HEK293T (cell line): Measurements from ENCODE around the gene LYRM9.
"Not testable (repeated sequence)": the region's sequence is repeated elsewhere in the genome, so short reads cannot be mapped to it uniquely, and the experiment has no call there.

ENCODE experiments used
- CTCF ChIA-PET: fragments of 350-600 bp; formaldehyde crosslinking; extraction: SDS; loops from one replicate; lab custom pipeline; 2021; ENCODE audit warnings: antibody characterized with exemption, inconsistent platforms; lab: Yijun Ruan, JAX
- POLR2A ChIA-PET: fragments of 350-600 bp; formaldehyde crosslinking; extraction: SDS; loops from one replicate; lab custom pipeline; 2020; ENCODE audit warnings: antibody characterized with exemption, inconsistent platforms; lab: Yijun Ruan, JAX
- DNase-seq: peaks from one replicate; pipeline ENCODE4 v3.0.0; 2012; ENCODE audit warnings: mixed read lengths; ENCODE audit errors: extremely low spot score
- ARNT ChIP-seq: fragments of 450-650 bp; IDR thresholded peaks from 2 replicates; pipeline ENCODE4 v1.6.1; 2017; ENCODE audit warnings: mild to moderate bottlenecking
- BHLHE40 ChIP-seq: fragments of 450-650 bp; IDR thresholded peaks from 2 replicates; pipeline ENCODE4 v1.6.1; 2016; ENCODE audit warnings: mild to moderate bottlenecking, moderate library complexity, borderline replicate concordance
- CTBP1 ChIP-seq: fragments of 450-650 bp; IDR thresholded peaks from 2 replicates; pipeline ENCODE4 v1.6.1; 2016; ENCODE audit warnings: borderline replicate concordance
- ELF4 ChIP-seq: fragments of 450-650 bp; IDR thresholded peaks from 2 replicates; pipeline ENCODE4 v1.6.1; 2017; ENCODE audit warnings: antibody characterized with exemption
- FOXA1 ChIP-seq: fragments of 450-650 bp; IDR thresholded peaks from 2 replicates; pipeline ENCODE4 v1.6.1; 2016; ENCODE audit warnings: mild to moderate bottlenecking
- FOXK2 ChIP-seq: fragments of 450-650 bp; IDR thresholded peaks from 2 replicates; pipeline ENCODE4 v1.6.1; 2016; ENCODE audit warnings: mild to moderate bottlenecking
- FOXM1 ChIP-seq: fragments of 450-650 bp; IDR thresholded peaks from 2 replicates; pipeline ENCODE4 v1.6.1; 2017; ENCODE audit warnings: mild to moderate bottlenecking, borderline replicate concordance
- HDGF ChIP-seq: fragments of 450-650 bp; IDR thresholded peaks from 2 replicates; pipeline ENCODE4 v1.6.1; 2017; ENCODE audit warnings: antibody characterized with exemption, borderline replicate concordance
- L3MBTL2 ChIP-seq: fragments of 450-650 bp; conservative IDR thresholded peaks from 2 replicates; pipeline ENCODE4 v1.6.1; 2016; ENCODE audit warnings: mild to moderate bottlenecking
- LEF1 ChIP-seq: fragments of 450-650 bp; IDR thresholded peaks from 2 replicates; pipeline ENCODE4 v1.6.1; 2017; ENCODE audit warnings: mild to moderate bottlenecking, borderline replicate concordance
- NFRKB ChIP-seq: fragments of 450-650 bp; IDR thresholded peaks from 2 replicates; pipeline ENCODE4 v1.6.1; 2016; ENCODE audit warnings: mild to moderate bottlenecking, moderate library complexity
- PKNOX1 ChIP-seq: fragments of 450-650 bp; IDR thresholded peaks from 2 replicates; pipeline ENCODE4 v1.6.1; 2016
- SP1 ChIP-seq: fragments of 450-650 bp; IDR thresholded peaks from 2 replicates; pipeline ENCODE4 v1.6.1; 2017
- SUZ12 ChIP-seq: fragments of 450-650 bp; IDR thresholded peaks from 2 replicates; pipeline ENCODE4 v1.6.1; 2016; ENCODE audit warnings: mild to moderate bottlenecking
- TARDBP ChIP-seq: fragments of 450-650 bp; IDR thresholded peaks from 2 replicates; pipeline ENCODE4 v1.6.1; 2016
- ZNF384 ChIP-seq: fragments of 450-650 bp; IDR thresholded peaks from 2 replicates; pipeline ENCODE4 v1.6.1; 2016

Gene LYRM9

DNA sequence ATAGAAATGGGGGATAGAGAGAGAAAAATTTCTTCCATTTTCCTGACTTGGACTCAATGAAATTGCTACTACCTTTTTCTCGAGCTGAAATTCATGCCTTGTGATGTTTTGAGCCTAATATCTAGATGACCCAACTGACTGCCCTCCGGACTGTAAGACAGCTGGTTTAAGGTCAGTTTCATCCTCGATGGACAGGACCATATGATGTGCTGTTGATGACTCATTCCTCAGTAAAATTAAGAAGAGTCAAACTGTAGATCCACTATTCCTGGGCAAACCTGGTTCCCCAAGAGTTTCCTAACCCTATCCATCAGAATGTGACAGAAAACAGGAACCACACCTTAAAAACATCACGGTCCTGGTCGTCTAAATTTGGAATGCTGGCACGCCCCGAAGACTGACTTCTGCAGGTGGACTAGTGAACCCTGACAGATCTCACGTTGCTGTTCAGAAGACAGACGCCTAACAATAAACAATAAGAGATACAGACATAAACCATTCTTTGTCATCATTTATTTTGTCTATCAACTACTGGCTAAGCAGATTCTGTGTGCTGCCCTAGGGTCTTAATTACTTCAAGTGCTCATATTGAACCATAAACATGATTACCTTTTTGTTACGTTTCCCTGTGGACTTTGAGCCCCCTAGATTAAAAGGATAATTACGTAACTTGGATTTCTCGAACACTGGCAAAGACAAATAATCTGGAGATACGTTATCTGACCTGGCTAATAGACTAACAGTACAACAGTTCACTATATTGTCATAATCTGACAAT, 47.7 kb downstream of the LYRM9 start:
- ChIA-PET POLR2A (no interaction called here), CTCF (no interaction called here)
- TF ChIP-seq PKNOX1 (no peak), FOXM1 (no peak), TARDBP (no peak), BHLHE40 (no peak), FOXA1 (no peak)
- DNase-seq, result no peak

DNA sequence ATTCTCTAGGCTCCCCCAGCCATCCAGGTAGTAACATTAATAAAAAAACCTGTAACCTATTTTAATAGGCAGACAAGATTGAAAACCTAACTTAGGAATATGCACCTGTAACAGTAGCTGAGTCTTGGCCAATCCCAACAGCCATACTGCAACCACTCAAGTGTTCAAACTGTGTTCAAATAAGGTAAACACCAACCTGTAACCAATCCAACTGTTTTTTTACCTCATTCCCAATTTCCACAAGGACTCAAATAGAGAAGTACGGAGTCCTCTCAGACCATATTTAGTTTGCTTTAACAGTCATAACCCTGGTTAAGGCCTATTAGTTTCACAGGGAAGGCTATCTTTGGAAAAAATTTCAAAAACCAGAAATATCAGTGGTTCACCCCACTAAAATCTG, 52.5 kb downstream of the LYRM9 start:
- DNase-seq, result no peak
- POLR2A ChIA-PET, result no interaction called here
- CTCF ChIA-PET, result interaction anchor here (0.6 kb wide), 1 partner anchor 53 kb away, joined by 4 read pairs; no protein-coding TSS in a partner anchor
- TF ChIP-seq ZNF384 (no peak), FOXA1 (no peak), ELF4 (no peak), L3MBTL2 (no peak), SUZ12 (no peak), PKNOX1 (no peak), FOXM1 (no peak), HDGF (no peak), TARDBP (no peak), LEF1 (no peak), NFRKB (no peak), FOXK2 (no peak), BHLHE40 (no peak)

- POLR2A ChIA-PET, DNase-seq: not testable (repeated sequence)
- CTCF ChIA-PET, result interaction anchor here (0.6 kb wide), 1 partner anchor 53 kb away, joined by 4 read pairs; no protein-coding TSS in a partner anchor
Measured at GRCh38 chr17:27840406-27840678, 52.8 kb downstream of the LYRM9 start.

GRCh38 chr17:27839571-27840405, 53.4 kb downstream of the LYRM9 start:
- CTCF ChIA-PET, POLR2A ChIA-PET, DNase-seq: not testable (repeated sequence)

GRCh38 chr17:27838607-27839006, 54.6 kb downstream of the LYRM9 start:
- CTCF ChIA-PET, POLR2A ChIA-PET, DNase-seq: not testable (repeated sequence)

- POLR2A ChIA-PET, DNase-seq, CTCF ChIA-PET: not testable (repeated sequence)
Measured at GRCh38 chr17:27837769-27838168, 55.4 kb downstream of the LYRM9 start.

DNA sequence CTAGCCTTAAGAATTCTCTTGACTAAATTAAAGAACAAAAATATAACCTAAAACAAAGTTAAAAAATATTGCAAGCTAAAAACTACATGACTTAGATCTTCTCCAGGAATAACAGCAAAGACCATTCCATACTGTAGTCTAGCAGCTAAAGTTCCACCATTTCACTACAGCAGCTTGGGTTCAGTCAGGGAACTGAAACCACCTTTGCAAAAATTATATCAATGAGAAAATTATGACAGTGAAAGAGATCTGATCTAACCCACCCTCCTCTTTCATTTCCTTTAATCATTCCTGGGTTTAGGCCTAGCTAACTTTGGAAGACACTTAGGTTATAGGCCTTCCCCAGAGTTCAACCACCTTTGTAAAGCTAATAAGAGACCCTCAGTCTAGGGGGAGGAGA, 56.5 kb downstream of the LYRM9 start:
- POLR2A ChIA-PET, result no interaction called here
- no peak for DNase-seq
- TF ChIP-seq SUZ12 (no peak), SP1 (no peak), FOXA1 (no peak), ZNF384 (no peak), L3MBTL2 (no peak), HDGF (no peak), FOXK2 (no peak), PKNOX1 (no peak), NFRKB (no peak)
- CTCF ChIA-PET, result interaction anchor here (0.5 to 1.5 kb wide), 2 partner anchors 31 to 810 kb away, joined by 3 to 4 read pairs; no protein-coding TSS in a partner anchor

DNA sequence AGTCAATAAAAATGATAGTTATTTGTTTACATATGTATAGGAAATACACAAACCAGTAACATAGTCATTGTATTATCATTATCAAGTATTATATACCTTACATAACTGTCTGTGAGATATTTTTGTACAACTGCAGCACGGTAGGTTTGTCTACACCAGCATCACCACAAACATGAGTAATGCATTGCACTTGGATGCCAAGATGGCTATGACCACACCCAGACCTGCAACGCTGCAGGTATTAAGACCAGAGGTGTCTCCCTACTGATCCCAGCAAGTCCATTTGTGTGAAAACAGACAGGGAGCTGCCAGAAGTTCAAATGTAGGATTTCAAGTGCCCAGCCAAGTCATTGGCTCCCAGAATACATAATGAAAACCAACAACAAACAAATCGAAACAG, 58.6 kb downstream of the LYRM9 start:
- POLR2A ChIA-PET, result no interaction called here
- no peak for DNase-seq

More for the DNA sequence above, 58.6 kb downstream of the LYRM9 start:
- TF ChIP-seq NFRKB (no peak), TARDBP (no peak), BHLHE40 (no peak), LEF1 (no peak), PKNOX1 (no peak), L3MBTL2 (no peak), CTBP1 (no peak), ARNT (no peak), ZNF384 (no peak), SUZ12 (no peak), SP1 (no peak), FOXA1 (no peak), FOXK2 (no peak), HDGF (no peak), ELF4 (no peak)
- CTCF ChIA-PET, result no interaction called here
